ENCODE data around the gene KANTR. TPM values are rescaled to one million over a fixed set of nuclear protein-coding genes. Genes with fewer than 3 reads are reported as not detected.

The KANTR gene
- total RNA-seq, 1 donor from 2014 or later = 10.0 TPM

DNA sequence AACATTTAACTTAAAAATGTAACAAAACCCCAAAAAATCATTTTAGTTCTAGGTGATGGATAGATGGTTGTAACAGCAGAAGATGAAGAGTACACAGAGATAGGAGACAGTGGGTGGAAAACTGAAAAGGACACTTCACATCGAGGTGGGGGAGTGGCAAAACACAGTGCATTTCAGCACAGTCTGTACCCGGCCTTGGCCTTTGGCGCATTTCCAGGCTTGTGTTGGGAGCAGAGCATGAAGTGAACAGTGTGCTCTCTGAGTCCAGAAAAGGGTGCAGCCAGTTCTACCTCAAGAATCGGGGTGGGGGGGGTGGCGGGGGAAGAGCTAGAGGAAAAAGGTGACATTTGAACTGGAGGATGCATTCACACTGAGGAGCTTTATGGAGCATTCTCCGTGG, 7.5 kb upstream of the KANTR start:
- no peak for DNase-seq
- no peak overlapping the region for H3K4me3 Mint-ChIP-seq
- H3K27ac Mint-ChIP-seq = no peak overlapping the region
- no peaks in the 10 kb centered on the region for H3K9me3 Mint-ChIP-seq
- intact Hi-C loops (cut with micrococcal nuclease) = loop anchor here (10.0 kb wide), 1 partner anchor 958 kb away; the partner anchor contains the start of gene PHF8
- peaks cover 39% of the 10 kb centered on the region for H3K36me3 Mint-ChIP-seq (ENCODE audit: low read depth)
- peaks cover 39% of the 10 kb centered on the region for H3K4me1 Mint-ChIP-seq
- H3K27me3 Mint-ChIP-seq = no peaks in the 10 kb centered on the region

DNA sequence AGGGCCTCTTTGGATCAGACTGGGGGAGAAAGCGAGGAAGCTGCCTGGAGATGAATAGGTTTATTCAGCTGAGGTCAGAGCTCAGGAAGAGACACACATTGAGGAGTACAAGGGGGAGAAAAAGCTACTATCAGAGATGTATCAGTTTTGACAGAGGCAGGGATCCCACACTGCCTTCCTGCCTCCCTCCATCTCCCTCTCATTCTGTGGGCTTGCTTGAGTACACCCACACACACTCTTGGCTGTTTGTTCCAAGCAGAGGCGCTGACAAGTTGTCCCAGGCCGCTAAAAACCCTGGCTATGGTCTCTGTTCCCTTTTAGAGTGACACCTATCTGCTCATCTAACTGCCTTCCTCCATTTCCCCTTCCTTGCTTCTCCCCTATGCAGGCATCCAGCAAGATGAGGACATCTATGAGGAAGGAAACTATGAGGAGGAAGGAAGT, 6.5 kb upstream of the KANTR start:
- H3K36me3 Mint-ChIP-seq (ENCODE audit: low read depth) = peaks cover 34% of the 10 kb centered on the region
- no peaks in the 10 kb centered on the region for H3K9me3 Mint-ChIP-seq
- peaks cover 37% of the 10 kb centered on the region for H3K4me1 Mint-ChIP-seq
- H3K4me3 Mint-ChIP-seq = no peak overlapping the region
- intact Hi-C loops (cut with micrococcal nuclease) = loop anchor here (10.0 kb wide), 1 partner anchor 957 kb away; the partner anchor contains the start of gene PHF8
- H3K27me3 Mint-ChIP-seq = no peaks in the 10 kb centered on the region
- peak; percentile 53 for DNase-seq
- H3K27ac Mint-ChIP-seq = peak overlapping the region; percentile 82

DNA sequence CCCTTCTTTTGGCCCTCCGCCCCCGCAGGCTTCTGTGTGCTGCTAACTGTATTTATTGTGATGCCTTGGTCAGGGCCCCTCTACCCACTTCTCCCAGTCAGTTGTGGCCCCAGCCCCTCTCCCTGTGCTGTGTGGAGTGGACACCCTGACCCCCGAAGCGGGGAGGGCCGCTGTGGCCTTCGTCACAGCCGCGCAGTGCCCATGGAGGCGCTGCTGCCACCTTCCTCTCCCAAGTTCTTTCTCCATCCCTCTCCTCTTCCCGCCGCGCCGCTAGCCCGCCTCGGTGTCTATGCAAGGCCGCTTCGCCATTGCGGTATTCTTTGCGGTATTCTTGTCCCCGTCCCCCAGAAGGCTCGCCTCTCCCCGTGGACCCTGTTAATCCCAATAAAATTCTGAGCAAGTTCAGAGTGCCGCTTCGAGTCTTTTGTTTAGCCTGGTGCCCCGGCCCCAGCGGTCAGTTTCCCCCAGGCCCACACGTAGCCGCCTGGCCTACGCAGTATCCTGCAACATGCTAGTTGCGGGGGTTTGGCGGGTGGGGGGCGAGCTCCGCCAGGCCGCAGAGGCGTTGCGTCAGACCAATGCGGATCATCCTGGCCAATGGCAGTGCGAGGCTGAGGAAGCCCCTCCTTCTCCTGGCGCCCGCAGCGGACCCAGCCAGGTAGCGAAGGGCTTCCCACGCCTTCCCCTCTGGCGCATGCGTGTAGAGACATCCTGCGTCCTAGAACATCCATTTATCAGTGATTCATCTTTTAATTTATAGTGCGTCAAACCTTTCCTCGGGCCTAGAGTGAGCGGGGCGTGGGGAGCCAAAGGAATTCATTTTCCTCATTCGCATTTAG, 5.6 kb upstream of the KANTR start:
- H3K27ac Mint-ChIP-seq = peak overlapping the region; percentile 82
- H3K27me3 Mint-ChIP-seq = no peaks in the 10 kb centered on the region
- peaks cover 31% of the 10 kb centered on the region for H3K36me3 Mint-ChIP-seq (ENCODE audit: low read depth)
- no peaks in the 10 kb centered on the region for H3K9me3 Mint-ChIP-seq
- intact Hi-C loops (cut with micrococcal nuclease) = loop anchor here (10.0 kb wide), 1 partner anchor 956 kb away; the partner anchor contains the start of gene PHF8
- H3K4me1 Mint-ChIP-seq = peaks cover 32% of the 10 kb centered on the region
- peak overlapping the region; percentile 87 for H3K4me3 Mint-ChIP-seq
- peak; percentile 89 for DNase-seq

DNA sequence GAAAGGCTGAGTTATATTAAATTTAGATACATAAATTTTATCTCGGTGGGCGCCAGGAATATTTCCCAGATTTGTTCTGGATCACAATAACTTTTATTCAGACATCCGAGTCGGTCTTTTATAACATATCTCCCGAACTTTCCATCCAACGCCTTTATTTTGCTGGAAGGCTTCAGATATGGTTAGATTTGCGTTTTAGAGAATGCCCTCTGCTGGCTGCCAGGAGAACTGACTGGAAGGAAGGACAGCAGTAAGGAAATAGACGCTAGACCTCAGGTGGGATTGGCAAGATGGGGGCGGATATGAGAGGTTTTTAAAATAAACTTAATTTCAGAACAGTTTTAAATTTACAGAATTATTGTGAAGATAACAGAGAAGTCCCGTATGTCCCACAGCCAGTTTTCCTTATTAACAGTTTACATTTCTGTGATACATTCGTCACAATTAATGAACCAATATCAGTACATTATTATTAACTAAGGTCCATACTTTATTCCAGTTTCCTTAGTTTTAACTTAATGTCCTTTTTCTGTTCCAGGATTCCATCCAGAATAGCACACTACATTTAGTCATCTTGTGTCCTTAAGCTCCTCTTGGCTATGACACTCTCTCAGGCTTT, 4.6 kb upstream of the KANTR start:
- peak; percentile 76 for DNase-seq
- H3K27ac Mint-ChIP-seq = no peak overlapping the region
- no peaks in the 10 kb centered on the region for H3K27me3 Mint-ChIP-seq
- intact Hi-C loops (cut with micrococcal nuclease) = loop anchor here (1.0 to 10.0 kb wide), 2 partner anchors 18 to 955 kb away; partner anchors contain the start of gene PHF8
- H3K9me3 Mint-ChIP-seq = no peaks in the 10 kb centered on the region
- peaks cover 24% of the 10 kb centered on the region for H3K36me3 Mint-ChIP-seq (ENCODE audit: low read depth)
- H3K4me1 Mint-ChIP-seq = peaks cover 27% of the 10 kb centered on the region
- peak overlapping the region; percentile 87 for H3K4me3 Mint-ChIP-seq

DNA sequence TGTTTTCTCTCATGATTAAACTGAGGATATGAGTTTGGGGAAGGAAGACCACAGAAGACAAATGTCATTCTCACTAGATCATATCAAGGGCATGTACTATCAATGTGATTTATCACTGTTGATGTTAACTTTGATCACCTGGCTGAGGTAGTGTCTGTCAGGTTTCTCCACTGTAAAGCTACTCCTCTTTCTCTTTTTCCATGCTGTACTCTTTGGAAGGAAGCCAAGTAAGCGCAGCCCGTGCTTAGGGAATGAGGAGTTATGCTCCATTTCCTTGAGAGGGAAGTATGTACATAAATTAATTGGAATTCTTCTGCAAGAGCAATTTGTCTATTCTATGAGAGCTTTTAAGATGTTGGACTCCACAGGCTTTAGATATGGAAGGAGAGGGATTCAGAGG, 4.0 kb upstream of the KANTR start:
- Mint-ChIP-seq H3K4me3 (no peak overlapping the region), H3K36me3 (ENCODE audit: low read depth) (peaks cover 19% of the 10 kb centered on the region), H3K9me3 (no peaks in the 10 kb centered on the region), H3K27ac (no peak overlapping the region), H3K27me3 (no peaks in the 10 kb centered on the region), H3K4me1 (peaks cover 30% of the 10 kb centered on the region)
- intact Hi-C loops (cut with micrococcal nuclease) = loop anchor here (1.0 to 10.0 kb wide), 3 partner anchors 19 to 955 kb away; partner anchors contain the start of genes HSD17B10 and PHF8
- no peak for DNase-seq

DNA sequence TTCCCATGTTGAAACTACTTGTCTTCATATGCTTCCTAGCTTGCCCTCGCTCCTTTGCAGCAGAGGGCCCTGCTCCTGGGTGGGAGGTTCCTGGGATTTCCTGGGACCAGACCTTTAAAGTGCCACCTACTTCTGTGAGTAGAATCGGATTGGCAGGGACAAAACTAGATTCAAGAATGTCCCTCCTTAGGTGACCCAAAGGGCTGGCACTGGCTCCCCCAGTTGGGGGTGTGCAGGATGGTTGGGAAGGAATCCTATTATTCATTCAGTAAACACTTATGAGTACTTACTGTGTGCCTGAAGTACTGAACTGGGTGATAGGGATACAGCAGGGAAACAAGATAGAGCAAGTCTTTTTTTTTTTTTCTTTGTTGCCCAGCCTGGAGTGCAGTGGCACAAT, 2.6 kb upstream of the KANTR start:
- peaks cover 28% of the 10 kb centered on the region for H3K4me1 Mint-ChIP-seq
- intact Hi-C loops (cut with micrococcal nuclease) = loop anchor here (10.0 kb wide), 1 partner anchor 343 kb away; the partner anchor contains the start of gene HSD17B10
- H3K4me3 Mint-ChIP-seq = no peak overlapping the region
- H3K36me3 Mint-ChIP-seq (ENCODE audit: low read depth) = peaks cover 9% of the 10 kb centered on the region
- H3K27me3 Mint-ChIP-seq = no peaks in the 10 kb centered on the region
- H3K9me3 Mint-ChIP-seq = no peaks in the 10 kb centered on the region
- no peak overlapping the region for H3K27ac Mint-ChIP-seq
- no peak for DNase-seq

DNA sequence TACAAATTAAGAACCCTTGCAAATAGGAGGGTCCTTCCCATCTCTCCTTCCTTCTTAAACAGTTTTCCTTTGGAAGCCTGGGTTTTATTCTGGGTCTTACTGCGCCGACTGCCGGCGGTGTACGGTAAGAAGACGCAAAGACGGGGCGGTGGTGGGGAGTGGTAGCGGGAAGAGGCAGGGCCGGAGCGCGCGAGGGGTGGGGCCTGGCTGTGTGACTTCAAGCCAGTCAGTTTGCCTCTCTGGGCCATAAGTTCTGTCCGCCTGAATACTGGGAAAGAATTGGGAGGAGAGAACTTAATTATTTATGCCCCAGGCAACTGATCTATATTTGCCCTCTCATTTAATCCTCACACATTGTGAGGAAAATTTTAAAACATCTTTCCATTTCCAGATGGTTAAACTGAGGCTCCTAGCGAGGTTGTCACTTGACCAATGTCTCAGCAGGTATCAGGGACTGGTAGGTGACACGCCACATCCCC, 726 bp upstream of the KANTR start:
- Mint-ChIP-seq H3K27ac (peak overlapping the region; percentile 92), H3K9me3 (no peaks in the 10 kb centered on the region), H3K27me3 (no peaks in the 10 kb centered on the region), H3K4me1 (peaks cover 19% of the 10 kb centered on the region), H3K36me3 (ENCODE audit: low read depth) (peaks cover 1% of the 10 kb centered on the region), H3K4me3 (peak overlapping the region; percentile 88)
- DNase-seq = peak; percentile 92
- intact Hi-C loops (cut with micrococcal nuclease) = loop anchor here (1.0 to 10.0 kb wide), 3 partner anchors 11 to 342 kb away; partner anchors contain the start of genes HSD17B10 and TSPYL2

DNA sequence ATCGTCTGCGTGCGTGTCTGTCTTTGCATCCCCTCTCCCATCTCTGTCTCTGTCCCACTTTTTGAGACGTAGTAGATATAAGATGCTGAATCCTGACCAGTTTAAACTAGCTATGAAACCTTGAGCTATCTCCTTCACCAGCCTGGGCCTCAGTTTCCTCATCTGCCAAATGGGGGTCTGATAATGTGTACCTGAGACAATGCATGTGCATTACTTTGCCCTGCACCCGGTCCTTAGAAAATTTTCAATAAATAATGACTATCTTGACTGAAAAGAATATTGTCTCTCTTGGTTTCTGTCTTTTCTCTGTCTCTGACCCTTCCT, 602 bp downstream of the KANTR start:
- intact Hi-C loops (cut with micrococcal nuclease) = loop anchor here (10.0 kb wide), 1 partner anchor 340 kb away; the partner anchor contains the start of gene HSD17B10
- Mint-ChIP-seq H3K4me1 (peaks cover 11% of the 10 kb centered on the region), H3K36me3 (ENCODE audit: low read depth) (peaks cover 4% of the 10 kb centered on the region), H3K27ac (peak overlapping the region; percentile 92), H3K4me3 (peak overlapping the region; percentile 88), H3K27me3 (no peaks in the 10 kb centered on the region), H3K9me3 (no peaks in the 10 kb centered on the region)
- DNase-seq = no peak

DNA sequence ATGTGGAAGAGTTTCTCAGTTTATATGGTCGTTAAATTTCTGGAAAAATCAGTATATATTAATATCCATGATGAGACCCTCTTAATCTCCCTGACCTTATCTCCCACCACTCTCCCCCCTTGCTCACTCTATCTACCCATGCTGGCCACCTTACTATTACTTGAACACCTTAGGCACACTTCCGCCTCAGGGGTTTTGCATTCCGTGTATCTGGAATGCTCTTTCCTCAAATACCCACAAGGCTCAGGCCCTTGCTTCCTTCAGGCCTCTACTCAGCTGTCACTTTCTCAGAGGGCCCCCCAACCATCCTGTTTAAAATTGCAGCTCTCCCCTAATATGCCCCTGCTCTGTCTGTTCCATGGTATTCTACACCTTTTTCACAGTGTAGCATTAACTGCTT, 1.9 kb downstream of the KANTR start:
- DNase-seq = no peak
- H3K27ac Mint-ChIP-seq = no peak overlapping the region
- H3K4me3 Mint-ChIP-seq = peak overlapping the region; percentile 29
- peaks cover 5% of the 10 kb centered on the region for H3K36me3 Mint-ChIP-seq (ENCODE audit: low read depth)
- H3K27me3 Mint-ChIP-seq = no peaks in the 10 kb centered on the region
- intact Hi-C loops (cut with micrococcal nuclease) = loop anchor here (10.0 kb wide), 1 partner anchor 339 kb away; the partner anchor contains the start of gene HSD17B10
- H3K9me3 Mint-ChIP-seq = no peaks in the 10 kb centered on the region
- H3K4me1 Mint-ChIP-seq = peaks cover 11% of the 10 kb centered on the region

DNA sequence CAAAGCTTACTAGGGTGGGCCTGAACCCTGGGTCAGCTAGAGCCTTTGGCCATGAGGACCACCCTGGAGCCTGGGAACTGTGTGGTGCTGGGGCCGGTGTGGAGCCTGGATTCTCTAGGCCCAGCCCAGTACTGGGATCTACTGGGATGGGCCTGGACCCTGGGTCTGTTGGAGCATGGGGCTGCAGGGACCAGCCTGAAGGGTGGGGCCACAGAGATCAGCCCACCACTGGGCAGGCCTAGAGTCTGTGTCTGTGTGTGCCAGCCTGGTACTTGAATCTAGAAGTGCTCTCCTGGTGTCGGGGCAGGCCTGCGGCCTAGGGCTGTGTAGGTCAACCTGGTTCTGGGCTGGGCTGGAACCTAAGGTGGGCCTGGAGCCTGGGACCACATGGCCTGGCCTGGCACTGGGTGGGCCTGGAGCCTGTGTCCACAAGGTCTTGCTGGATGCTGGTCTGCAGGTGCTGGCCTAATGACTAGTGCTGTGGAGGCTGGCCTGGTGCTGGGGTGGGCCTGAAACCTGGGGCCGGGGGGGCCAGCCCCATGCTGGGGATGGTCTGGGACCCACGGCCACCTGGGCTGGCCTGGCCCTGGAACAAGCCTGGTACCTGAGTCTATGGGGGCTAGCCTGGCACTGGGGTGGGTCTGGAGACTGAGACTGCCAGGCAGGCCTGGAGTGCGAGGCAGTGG, 21.1 kb downstream of the KANTR start:
- Mint-ChIP-seq H3K4me3 (no peak overlapping the region), H3K27me3 (no peaks in the 10 kb centered on the region), H3K27ac (no peak overlapping the region), H3K9me3 (no peaks in the 10 kb centered on the region), H3K36me3 (ENCODE audit: low read depth) (peaks cover 3% of the 10 kb centered on the region), H3K4me1 (peaks cover 5% of the 10 kb centered on the region)
- no peak for DNase-seq
- intact Hi-C loops (cut with micrococcal nuclease) = no loop called here

DNA sequence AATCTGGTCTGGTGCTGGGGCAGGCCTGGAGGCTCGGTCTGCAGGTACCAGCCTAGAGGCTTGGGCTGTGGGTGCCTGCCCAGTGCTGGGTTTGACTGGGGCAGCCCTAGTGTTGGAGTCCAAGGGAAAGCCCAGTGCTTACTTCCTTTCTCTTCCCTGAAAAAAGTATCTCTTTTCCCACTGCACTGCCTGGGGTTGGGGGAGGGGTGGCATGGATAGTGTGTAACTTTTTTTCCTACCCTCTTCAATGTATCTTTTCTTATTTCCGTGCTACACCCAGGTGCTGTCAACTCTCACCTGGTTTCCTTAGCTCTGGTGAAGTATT, 21.6 kb downstream of the KANTR start:
- no peaks in the 10 kb centered on the region for H3K27me3 Mint-ChIP-seq
- H3K27ac Mint-ChIP-seq = no peak overlapping the region
- peaks cover 1% of the 10 kb centered on the region for H3K36me3 Mint-ChIP-seq (ENCODE audit: low read depth)
- no peak overlapping the region for H3K4me3 Mint-ChIP-seq
- H3K4me1 Mint-ChIP-seq = peaks cover 5% of the 10 kb centered on the region
- H3K9me3 Mint-ChIP-seq = no peaks in the 10 kb centered on the region
- intact Hi-C loops (cut with micrococcal nuclease) = no loop called here
- no peak for DNase-seq

DNA sequence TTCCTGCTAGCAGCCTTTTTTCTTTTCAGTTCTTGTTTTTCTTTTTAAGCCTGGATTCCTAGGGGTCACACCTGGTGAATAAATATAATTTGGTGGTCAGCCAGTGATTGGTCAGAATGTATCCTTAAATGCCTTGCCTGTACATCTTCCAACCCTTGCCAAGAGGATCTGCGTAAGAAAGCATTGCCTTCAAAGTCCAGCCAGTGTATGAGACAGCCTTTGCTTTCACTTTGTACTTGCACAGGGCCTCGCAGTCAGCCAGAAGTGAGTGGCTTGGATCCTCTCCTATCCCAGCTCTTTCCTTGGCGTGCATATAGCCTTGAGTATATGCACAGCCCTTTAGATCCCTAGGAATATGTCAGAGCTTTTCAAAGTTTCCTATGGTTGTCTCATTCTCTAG, 22.2 kb downstream of the KANTR start:
- intact Hi-C loops (cut with micrococcal nuclease) = no loop called here
- Mint-ChIP-seq H3K4me1 (peaks cover 5% of the 10 kb centered on the region), H3K9me3 (no peaks in the 10 kb centered on the region), H3K4me3 (no peak overlapping the region), H3K36me3 (ENCODE audit: low read depth) (peaks cover 1% of the 10 kb centered on the region), H3K27ac (peak overlapping the region; percentile 18), H3K27me3 (no peaks in the 10 kb centered on the region)
- no peak for DNase-seq

DNA sequence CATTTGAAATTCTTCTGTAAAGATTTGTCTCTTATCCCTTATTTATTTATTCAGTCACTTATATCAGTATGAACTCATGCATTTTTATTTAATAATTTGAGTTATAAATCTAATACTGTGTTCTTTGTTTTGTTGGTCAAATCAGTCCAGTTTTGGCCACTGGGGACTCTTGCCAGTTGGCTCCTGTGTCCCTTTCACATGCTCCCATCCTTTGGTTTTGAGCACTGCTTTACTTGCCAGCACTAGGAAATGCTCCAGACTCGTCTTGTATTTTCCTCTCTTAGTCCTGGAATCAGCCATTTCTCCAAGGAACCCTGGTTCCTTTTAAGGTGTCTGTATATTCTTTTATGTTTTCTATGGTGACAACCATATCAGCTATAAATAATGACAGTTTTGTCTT, 28.1 kb downstream of the KANTR start:
- peaks cover 8% of the 10 kb centered on the region for H3K36me3 Mint-ChIP-seq (ENCODE audit: low read depth)
- intact Hi-C loops (cut with micrococcal nuclease) = no loop called here
- peaks cover 4% of the 10 kb centered on the region for H3K9me3 Mint-ChIP-seq
- H3K4me1 Mint-ChIP-seq = peaks cover 4% of the 10 kb centered on the region
- DNase-seq = no peak
- H3K27me3 Mint-ChIP-seq = no peaks in the 10 kb centered on the region
- H3K4me3 Mint-ChIP-seq = no peak overlapping the region
- no peak overlapping the region for H3K27ac Mint-ChIP-seq
